ENCODE data around the gene GALNT10. TPM values are rescaled to one million over a fixed set of nuclear protein-coding genes. Genes with fewer than 3 reads are reported as not detected.

Gene GALNT10
- total and polyA plus RNA-seq, 2 experiments from 2014 or later: 3.2 to 12.9 TPM

GRCh38 chr5:154388842-154389241, 198.3 kb downstream of the GALNT10 start:
- no peaks in the 10 kb centered on the region for H3K79me2 ChIP-seq (replicated peaks; ENCODE audit: insufficient read depth)
- H3K9me2 ChIP-seq (ENCODE audit: insufficient read depth): no peaks in the 10 kb centered on the region; the same call in 1 of the 2 replicates
- H3K4me1 Mint-ChIP-seq: peaks cover 26% of the 10 kb centered on the region; the same call in 2 of the 3 replicates
- H3K4me3 ChIP-seq: no peak overlapping the region
- TF ChIP-seq POLR2AphosphoS5 (IDR thresholded peaks at IDR 0.05; ENCODE audit: low read depth) (no peak), CREB1 (CRISPR knock-in tag; IDR thresholded peaks at IDR 0.05; ENCODE audit: low read depth) (no peak), CTCF (conservative IDR thresholded peaks at IDR 0.05; ENCODE audit: low read depth in 2 of 2) (no peak), EZH2phosphoT487 (IDR thresholded peaks at IDR 0.05; ENCODE audit: unreplicated experiment) (no peak)
- H3K4me3 Mint-ChIP-seq: no peak overlapping the region
- H3K4me2 ChIP-seq: no peak overlapping the region
- H3K27ac Mint-ChIP-seq: no peak overlapping the region
- H2AFZ ChIP-seq: no peak overlapping the region
- H3K27me3 Mint-ChIP-seq (ENCODE audit: insufficient read depth, low read depth, poor library complexity): peaks cover 6% of the 10 kb centered on the region
- no peaks in the 10 kb centered on the region; the same call in 1 of the 2 replicates for H3K4me1 ChIP-seq (ENCODE audit: insufficient read depth)
- no peak overlapping the region for H3K27ac ChIP-seq (ENCODE audit: low read depth)
- no peaks in the 10 kb centered on the region for H3F3A ChIP-seq (replicated peaks; ENCODE audit: low read depth)
- H3K36me3 Mint-ChIP-seq (ENCODE audit: low read depth): peaks cover 19% of the 10 kb centered on the region
- H3K27me3 ChIP-seq (ENCODE audit: insufficient read depth): no peaks in the 10 kb centered on the region
- peaks cover 5% of the 10 kb centered on the region; the same call in 1 of the 3 replicates for H3K9me3 Mint-ChIP-seq
- ATAC-seq (peak; percentile 85), DNase-seq (ENCODE audit: low spot score) (no peak)
- no peaks in the 10 kb centered on the region for H3K36me3 ChIP-seq (ENCODE audit: insufficient read depth)
- no peaks in the 10 kb centered on the region for H4K20me1 ChIP-seq (replicated peaks; ENCODE audit: insufficient read depth)

- Histone ChIP-seq H3K27me3 (ENCODE audit: insufficient read depth) (no peaks in the 10 kb centered on the region), H3K4me1 (ENCODE audit: insufficient read depth) (peaks cover 2% of the 10 kb centered on the region; the same call in 1 of the 2 replicates), H2AFZ (no peak overlapping the region), H3K9me2 (ENCODE audit: insufficient read depth) (no peaks in the 10 kb centered on the region; the same call in 1 of the 2 replicates), H3K36me3 (ENCODE audit: insufficient read depth) (no peaks in the 10 kb centered on the region), H3K79me2 (replicated peaks; ENCODE audit: insufficient read depth) (no peaks in the 10 kb centered on the region), H3K4me3 (no peak overlapping the region), H3F3A (replicated peaks; ENCODE audit: low read depth) (no peaks in the 10 kb centered on the region), H4K20me1 (replicated peaks; ENCODE audit: insufficient read depth) (no peaks in the 10 kb centered on the region), H3K27ac (ENCODE audit: low read depth) (no peak overlapping the region), H3K4me2 (no peak overlapping the region)
- H3K36me3 Mint-ChIP-seq (ENCODE audit: low read depth): peaks cover 18% of the 10 kb centered on the region
- H3K9me3 Mint-ChIP-seq: peaks cover 5% of the 10 kb centered on the region; the same call in 1 of the 3 replicates
- no peak overlapping the region for H3K27ac Mint-ChIP-seq
- peaks cover 23% of the 10 kb centered on the region for H3K4me1 Mint-ChIP-seq
- ATAC-seq (no peak), DNase-seq (ENCODE audit: low spot score) (no peak)
- H3K4me3 Mint-ChIP-seq: no peak overlapping the region
- peaks cover 6% of the 10 kb centered on the region for H3K27me3 Mint-ChIP-seq (ENCODE audit: insufficient read depth, low read depth, poor library complexity)
- TF ChIP-seq NANOG (IDR thresholded peaks at IDR 0.05; ENCODE audit: borderline replicate concordance): no peak
- no peak for TF ChIP-seq ETS1 (IDR thresholded peaks at IDR 0.05)
- no peak for TF ChIP-seq EZH2 (IDR thresholded peaks at IDR 0.05; ENCODE audit: low read depth, unreplicated experiment)
- no peak for TF ChIP-seq CTCF (conservative IDR thresholded peaks at IDR 0.05; ENCODE audit: low read depth in 2 of 2)
- TF ChIP-seq POLR2AphosphoS5 (IDR thresholded peaks at IDR 0.05; ENCODE audit: low read depth): no peak
- TF ChIP-seq REST (IDR thresholded peaks at IDR 0.05; ENCODE audit: unreplicated experiment): no peak
- no peak for TF ChIP-seq STAT1 (IDR thresholded peaks at IDR 0.05; ENCODE audit: unreplicated experiment)
- TF ChIP-seq EZH2phosphoT487 (IDR thresholded peaks at IDR 0.05; ENCODE audit: unreplicated experiment): no peak
- no peak for TF ChIP-seq ZNF114 (CRISPR knock-in tag; IDR thresholded peaks at IDR 0.05)
- no peak for TF ChIP-seq JUNB (IDR thresholded peaks at IDR 0.05; ENCODE audit: unreplicated experiment)
Observed at GRCh38 chr5:154390096-154390495, 199.6 kb downstream of the GALNT10 start.

All from GM23338 (cell line).